ENCODE results near the gene ACTR5.

The ACTR5 gene

DNA sequence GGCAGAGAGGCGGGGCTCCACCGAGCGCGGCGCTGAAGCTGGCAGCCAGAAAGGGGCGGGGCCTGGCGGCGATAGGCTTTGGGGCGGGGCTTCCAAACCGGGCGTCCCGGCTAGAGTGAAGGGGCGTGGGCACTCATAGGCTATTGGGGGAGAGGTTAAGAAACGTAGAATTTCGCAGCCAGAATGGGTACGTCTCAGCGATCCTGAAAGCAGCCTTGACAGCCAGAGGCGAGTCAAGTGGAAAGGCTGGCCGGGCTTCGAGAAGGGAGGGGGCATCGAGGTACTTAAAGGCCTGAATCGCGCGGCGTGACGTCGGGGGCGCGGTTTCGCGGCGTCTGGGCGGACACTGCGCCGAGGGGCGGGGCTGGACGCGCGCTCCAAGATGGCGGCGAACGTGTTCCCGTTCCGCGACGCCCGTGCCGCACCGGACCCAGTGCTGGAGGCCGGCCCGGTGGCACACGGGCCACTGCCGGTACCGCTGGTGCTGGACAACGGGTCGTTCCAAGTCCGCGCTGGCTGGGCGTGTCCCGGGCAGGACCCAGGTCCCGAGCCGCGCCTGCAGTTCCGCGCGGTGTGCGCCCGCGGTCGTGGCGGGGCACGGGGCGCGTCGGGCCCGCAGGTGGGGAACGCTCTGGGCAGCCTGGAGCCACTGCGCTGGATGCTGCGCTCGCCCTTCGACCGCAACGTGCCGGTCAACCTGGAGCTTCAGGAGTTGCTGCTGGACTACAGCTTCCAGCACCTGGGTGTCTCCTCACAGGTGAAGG, at the start of gene ACTR5:
Gene ACTR5 (plus strand): TSS at position 364 of the 764 bp plus-strand sequence. CDS start 19 bp downstream, at position 383.
- DNase-seq: peak; percentile 80 to 98 (median 91)
- intact Hi-C loops (cut with DNase I): no loop called here

DNA sequence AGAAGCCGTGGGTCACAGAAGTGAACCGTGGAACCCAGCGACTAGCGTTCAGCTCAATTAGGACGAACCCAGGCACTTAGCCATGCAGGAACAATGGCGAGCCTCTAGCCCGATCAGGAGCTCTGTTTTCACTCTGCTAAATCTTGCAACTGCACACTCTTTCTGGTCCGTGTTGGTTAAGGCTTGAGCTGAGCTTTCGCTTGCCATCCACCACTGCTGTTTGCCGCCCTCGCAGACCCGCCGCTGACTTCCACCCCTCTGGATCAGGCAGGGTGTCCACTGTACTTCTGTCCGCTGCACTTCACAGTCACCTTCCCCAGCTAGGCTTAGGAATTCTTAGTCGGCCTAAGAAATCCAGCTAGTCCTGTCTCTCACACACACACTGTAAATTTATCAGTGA, 49.7 kb upstream of the ACTR5 start:
- DNase-seq: no peak
- intact Hi-C loops (cut with DNase I): no loop called here

DNA sequence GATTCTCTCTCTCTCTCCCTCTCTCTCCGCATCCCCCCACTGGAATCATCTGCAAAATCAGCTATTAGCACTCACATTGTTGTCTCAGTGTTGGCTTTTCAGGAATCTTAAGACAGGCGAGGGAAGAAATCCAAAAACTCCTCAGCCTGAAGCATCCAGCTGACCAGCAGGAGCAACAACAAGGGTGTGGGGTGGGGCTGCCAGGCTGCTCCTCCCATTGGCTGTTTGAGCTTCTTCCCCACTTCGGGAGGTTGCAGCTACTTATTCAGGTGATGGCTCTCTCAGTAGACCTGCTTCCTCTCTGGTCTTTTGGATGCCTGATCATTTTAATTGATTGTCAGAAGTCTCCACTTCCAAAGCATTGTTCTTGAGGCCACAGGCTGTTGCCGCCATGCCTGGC, 48.1 kb upstream of the ACTR5 start:
- intact Hi-C loops (cut with DNase I): no loop called here
- DNase-seq: no peak

DNA sequence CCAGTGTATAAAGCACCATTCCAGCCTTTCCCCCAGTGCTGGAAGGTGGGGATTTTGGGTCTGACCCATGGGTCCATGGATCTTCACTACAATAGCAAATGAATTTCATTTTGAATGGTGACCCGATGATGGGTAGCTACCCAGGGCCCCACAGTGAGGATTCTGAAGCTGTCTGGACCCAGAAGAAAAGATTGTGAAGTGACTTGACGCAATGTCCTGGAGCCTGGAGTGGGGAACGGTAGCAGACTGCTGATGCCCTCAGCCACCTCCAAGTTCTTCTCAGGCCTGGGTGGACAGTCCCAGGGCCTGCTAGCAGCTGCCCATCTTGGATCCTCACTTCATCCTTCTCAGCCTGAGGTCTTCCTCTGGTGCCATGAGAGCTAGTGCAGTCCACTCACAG, 47.3 kb upstream of the ACTR5 start:
- intact Hi-C loops (cut with DNase I): no loop called here

DNA sequence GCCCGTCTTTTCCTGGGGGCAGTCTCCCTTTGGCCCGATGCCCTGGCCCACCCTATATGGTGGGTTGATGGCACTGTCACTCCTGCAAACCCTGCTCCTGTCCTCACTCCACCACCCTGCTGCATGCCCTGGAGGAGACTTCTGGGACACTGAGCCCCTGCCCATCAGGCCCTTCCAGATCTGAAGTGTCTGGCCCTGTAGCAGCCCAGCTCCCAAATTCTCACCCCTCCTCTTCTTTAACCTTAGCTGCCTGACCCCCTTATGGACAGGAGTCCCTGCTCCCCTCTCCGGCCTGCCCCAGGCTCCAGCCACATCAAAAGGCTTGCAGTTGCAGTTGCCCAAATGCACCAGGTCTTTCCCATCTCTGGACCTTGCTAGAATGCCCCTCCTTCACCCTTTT, 44.7 kb upstream of the ACTR5 start:
- DNase-seq: no peak
- intact Hi-C loops (cut with DNase I): no loop called here

More for the DNA sequence above, 47.3 kb upstream of the ACTR5 start:
- DNase-seq: no peak

DNA sequence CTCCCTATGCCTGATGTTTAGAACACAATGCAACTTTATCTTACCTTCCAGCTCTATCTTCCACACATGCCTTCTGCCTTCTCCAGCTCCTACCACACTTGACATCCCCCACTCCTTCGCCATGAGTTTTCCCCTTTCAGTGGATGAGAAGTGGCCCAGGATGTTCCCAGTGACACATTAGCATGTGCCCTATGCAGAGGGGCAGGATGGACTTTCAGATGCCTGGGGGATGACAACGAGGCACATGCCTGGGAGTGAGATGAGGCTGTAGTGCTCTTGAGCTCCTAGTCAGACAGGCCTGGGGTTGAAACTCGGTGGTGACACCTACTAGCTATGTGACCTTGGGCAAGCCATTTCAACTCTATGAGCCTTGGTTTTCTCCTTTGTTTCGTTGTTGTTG, 44.1 kb upstream of the ACTR5 start:
- intact Hi-C loops (cut with DNase I): no loop called here
- DNase-seq: no peak

DNA sequence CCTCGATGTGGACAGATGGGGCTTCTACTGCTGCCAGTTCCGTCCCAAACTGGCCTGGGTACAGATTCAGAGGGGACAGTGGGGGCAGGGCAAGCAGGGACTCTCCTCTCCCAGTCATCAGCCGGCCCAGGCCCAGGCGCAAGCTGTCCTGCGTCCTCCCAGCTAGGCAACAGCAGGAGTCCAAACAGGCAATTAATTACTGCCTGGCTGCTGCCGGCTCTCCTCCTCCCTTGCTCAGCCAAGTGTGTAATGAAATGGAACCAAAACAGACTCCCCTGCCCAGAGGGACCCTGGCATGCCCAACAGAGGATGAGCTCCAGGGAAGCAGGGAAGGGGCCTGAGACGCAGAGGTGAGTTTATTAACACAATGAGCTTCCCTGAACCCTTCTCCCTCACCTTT, 41.8 kb upstream of the ACTR5 start:
- intact Hi-C loops (cut with DNase I): no loop called here
- no peak for DNase-seq

DNA sequence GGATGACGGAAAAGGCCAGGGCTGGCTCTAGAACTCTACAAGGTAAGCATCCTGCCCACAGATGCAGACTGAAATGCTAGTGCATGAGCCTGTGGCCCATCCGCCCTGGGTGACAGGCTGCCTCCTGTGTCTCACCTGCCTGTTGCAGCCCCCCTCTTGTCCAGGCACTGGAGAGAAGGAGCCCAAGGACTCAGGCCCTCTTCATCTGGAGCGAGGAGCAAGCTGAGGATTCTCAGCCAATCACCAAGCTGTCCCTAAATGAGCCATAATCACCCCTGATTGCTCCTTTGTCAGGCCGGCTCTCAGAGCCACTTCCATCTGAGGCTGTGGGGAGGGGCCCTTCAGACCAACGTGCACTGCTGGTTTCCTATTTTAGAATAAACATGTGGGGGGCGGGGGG, 34.0 kb upstream of the ACTR5 start:
- DNase-seq: peak in 2 of 10 donors; percentile 62 to 81
- intact Hi-C loops (cut with DNase I): no loop called here

DNA sequence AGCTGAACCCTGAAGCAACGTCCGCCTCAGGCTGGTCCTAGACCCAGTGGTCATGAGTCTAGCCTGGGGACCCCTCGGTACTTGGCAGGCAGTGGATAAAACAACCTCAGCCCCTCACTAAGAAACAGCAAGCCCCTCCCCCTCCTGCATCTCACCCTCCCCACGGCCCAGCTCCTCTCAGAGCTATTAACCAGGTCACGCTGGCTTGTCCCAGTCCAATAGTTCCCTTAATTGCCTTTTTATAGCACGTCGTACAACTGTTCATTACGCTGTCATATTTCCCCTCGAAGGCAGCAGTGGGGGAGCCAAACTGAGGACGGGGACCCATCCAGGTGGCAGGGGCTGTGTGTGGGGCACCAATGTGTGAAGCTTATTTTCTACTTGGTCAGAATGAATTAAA, 32.6 kb upstream of the ACTR5 start:
- intact Hi-C loops (cut with DNase I): no loop called here
- DNase-seq: peak in 1 of 10 donors; percentile 22

DNA sequence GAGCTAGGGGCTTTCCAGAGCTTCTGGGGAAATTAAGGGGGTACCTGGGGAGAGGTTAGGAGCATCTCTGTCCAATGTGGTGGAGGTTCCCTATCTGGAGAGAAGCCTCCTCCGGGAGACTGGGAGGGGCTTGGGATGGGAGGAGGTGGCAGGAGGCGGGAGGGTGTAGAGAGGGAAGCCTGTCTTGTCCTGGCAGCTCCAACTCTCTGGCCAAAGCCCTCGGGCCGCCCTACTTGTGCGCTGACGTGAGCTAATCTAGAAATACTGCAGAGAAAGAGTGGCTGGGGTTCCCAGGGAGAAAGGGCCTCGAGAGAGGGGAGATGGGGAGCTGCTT, 25.6 kb upstream of the ACTR5 start:
- DNase-seq: no peak
- intact Hi-C loops (cut with DNase I): no loop called here

DNA sequence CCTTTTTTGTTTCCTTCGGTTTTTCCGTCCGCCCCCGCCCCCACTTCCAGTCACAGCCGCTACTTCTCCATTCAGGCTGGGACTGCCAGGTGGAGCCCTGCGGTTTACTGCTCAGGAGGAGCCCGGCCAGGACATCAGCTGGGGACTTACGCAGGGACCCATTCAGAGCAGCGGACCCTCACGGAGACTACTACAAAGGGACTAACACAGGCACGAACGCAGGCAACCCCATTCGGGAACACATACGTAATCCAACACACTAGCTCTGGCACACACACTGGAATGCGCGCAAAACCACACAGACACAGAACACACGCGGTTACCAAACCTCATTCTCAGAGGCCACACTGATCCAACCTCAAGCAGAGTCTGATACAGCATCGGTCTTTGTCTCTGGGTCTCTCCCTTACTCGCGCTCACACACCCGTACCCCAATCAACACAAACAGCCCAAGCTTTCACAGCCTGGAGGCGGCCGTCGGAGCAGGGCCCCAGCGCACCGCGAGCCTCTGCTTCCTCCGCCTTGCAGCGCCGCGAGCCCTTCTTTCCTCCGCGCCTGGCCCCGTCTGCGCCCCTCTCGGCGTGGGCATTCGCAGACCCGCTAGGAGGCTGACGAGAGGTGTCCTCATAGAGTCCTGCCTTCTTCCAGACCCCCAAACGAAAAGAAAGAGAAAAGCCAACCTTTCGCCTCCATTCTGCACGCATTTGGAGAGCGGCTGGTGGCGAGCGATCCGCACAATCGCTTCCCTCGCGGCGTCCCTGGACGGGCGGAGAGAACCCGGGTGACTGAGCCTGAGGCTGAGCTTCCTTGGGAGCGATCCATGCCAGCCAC, 25.0 kb upstream of the ACTR5 start:
- intact Hi-C loops (cut with DNase I): no loop called here
- peak in 1 of 10 donors; percentile 84 for DNase-seq

DNA sequence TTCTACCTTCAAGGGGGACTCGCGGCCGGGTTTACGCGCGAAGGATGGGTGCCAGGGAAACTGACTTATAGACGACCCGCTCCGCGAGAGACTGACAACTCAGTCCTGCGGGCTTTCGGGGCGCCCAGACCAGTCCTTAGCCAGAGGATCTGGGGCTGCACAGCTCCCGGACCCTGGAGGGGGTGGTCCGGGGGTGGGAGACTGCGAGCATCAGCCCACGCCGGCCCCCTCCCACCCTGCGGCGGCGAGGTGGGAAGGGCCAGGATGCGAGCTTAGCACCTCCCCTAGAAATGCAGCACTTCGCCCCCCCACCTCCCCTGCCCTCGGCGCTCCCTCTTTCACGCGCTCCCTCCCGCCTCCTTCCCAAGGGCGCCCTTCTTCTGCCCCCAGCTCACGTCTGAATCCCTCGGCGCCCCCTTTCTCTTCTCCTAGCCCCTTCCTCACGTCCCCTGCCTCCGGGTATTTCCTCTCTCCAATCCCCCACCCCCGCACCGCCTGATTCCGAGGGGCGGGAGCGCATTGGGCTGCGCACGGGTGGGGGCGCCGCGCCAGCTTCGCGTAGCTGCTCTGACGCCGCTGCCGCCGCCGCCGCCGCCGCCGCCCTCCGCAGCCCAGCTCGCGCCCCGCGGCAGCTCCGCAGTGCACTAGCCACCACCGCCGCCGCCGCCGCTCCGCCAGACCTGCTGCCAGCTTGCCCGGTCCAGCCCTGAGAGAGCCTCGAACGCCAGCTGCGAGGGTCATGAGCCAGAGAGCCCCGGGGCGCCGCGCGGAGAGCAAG, 24.2 kb upstream of the ACTR5 start, which contains the start of gene SLC32A1:
Gene SLC32A1 (plus strand): TSS at position 639 of the 778 bp plus-strand sequence. CDS start 239 bp downstream, outside the sequence.
- peak in 4 of 10 donors; percentile 30 to 88 (median 59) for DNase-seq
- intact Hi-C loops (cut with DNase I): no loop called here

DNA sequence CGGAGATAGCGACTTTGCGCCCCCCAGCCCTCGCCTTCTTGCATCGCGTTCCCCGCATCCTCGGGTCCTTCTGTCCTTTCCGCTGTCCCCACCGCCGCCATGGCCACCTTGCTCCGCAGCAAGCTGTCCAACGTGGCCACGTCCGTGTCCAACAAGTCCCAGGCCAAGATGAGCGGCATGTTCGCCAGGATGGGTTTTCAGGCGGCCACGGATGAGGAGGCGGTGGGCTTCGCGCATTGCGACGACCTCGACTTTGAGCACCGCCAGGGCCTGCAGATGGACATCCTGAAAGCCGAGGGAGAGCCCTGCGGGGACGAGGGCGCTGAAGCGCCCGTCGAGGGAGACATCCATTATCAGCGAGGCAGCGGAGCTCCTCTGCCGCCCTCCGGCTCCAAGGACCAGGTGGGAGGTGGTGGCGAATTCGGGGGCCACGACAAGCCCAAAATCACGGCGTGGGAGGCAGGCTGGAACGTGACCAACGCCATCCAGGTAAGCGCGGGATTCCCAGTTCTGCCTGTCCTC, 23.6 kb upstream of the ACTR5 start:
- peak in 1 of 10 donors; percentile 85 for DNase-seq
- intact Hi-C loops (cut with DNase I): no loop called here

DNA sequence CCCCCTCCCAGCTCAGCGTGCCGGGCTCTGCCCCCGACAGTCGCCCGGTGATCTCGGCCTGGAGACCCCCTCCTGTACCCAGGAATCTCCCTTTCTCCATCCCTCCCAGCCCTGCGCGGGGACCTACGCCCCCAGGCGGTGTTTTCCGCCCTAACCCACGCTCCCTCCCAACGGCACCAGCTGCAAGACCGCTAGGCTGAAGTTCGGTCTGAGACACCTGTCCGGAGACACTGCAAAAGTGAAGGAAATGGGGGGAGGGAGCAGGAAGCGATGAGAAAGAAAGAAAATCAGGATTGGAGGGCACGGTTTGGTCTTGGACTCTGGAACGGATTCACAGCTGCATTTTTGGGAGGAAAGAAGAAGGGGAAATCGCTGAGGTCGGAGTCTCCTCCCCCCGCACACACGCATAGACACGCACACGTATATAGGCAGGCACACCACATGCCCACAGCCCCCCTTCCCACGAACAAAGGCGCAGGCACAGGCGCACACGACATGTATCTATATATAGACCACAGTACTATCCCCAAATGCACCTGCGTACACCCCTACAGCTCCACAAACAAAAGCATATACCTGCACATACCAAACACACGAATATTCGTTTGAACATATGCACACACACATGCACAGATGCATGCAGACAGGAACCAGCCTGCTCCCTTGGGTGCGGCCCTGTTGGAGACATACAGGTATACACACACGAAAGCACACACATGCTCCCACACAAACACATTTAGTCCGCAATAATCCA, 22.9 kb upstream of the ACTR5 start:
- DNase-seq: peak in 1 of 10 donors; percentile 81
- intact Hi-C loops (cut with DNase I): no loop called here

DNA sequence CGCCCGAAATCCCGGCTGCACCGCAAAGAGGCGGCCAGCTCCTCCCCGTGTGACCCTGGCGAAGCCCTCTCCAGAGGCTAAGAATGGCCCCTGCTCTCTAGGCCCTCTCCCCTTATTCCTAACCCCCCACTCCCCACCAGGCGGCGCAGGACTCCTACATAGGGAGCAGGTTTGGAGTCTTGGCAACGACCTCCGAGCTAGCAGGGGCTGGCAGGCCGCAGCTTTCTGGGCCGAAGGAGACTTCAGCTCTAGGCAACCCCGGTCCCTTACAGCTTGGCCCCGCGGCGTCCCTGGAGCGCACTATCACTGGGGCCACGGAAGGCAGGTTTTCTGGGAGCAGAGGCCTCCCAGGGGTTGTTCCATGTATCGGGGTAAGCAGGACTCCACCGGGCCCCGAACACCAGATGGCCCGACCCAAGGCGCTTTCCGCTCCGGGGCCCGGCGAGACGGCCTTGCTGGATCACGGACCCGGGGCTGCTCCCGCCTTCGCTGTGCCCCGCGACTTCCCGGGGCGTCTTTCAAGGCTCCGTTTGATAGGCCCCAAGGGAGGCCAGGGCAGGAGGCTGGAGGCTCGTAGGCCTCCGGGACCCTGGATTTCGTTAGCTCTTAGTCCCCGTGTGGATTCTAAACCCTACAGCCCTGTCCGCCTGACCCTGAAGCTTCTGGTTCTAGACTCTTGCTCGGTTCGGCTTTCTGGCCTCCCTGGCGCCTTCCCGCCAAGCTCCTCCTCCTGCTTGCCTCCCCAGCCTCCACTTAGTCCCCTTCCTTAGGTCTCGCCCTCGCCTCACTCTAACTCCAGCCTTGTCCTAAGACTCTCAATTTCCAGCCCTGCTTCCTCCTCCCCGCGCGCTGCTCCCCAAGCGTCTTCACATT, 22.1 kb upstream of the ACTR5 start:
- intact Hi-C loops (cut with DNase I): no loop called here
- peak in 2 of 10 donors; percentile 26 to 84 for DNase-seq

DNA sequence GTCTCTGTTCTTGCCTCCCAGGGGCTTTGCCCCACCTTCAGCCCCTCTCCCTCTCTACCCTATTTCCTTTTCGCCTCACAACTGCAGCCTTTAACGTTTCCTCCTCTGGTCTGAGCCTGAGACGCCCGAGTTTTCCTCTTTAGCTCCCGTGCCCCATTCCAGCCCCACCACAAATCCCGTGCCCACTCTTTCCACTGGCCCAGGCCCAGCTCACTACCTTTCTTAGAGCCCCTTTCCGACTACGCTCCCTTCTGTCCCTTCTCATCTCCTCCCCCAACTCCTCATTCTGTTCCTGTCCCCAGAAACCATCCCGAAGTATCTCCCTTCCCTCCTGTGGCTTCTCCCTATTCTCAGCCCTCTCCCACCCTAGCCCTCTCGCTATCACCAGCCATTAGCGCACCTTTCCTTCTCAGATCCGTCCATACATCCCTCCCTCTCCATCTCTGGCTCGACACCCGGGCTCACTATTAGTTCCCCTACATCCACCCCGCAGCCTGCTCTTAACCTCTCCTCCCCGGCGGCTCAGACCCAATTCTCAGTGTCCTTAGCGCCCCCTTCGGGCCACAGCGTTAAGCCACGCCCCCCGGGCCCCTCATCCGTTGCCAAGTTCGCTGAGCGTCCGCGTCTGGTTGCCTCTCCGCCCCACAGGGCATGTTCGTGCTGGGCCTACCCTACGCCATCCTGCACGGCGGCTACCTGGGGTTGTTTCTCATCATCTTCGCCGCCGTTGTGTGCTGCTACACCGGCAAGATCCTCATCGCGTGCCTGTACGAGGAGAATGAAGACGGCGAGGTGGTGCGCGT, 21.3 kb upstream of the ACTR5 start:
- DNase-seq: peak in 7 of 10 donors; percentile 37 to 92 (median 54)
- intact Hi-C loops (cut with DNase I): no loop called here

DNA sequence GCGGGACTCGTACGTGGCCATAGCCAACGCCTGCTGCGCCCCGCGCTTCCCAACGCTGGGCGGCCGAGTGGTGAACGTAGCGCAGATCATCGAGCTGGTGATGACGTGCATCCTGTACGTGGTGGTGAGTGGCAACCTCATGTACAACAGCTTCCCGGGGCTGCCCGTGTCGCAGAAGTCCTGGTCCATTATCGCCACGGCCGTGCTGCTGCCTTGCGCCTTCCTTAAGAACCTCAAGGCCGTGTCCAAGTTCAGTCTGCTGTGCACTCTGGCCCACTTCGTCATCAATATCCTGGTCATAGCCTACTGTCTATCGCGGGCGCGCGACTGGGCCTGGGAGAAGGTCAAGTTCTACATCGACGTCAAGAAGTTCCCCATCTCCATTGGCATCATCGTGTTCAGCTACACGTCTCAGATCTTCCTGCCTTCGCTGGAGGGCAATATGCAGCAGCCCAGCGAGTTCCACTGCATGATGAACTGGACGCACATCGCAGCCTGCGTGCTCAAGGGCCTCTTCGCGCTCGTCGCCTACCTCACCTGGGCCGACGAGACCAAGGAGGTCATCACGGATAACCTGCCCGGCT, 20.6 kb upstream of the ACTR5 start:
- DNase-seq: peak in 1 of 10 donors; percentile 80
- intact Hi-C loops (cut with DNase I): no loop called here

All from posterior cingulate gyrus (tissue), 11 donors.